Keratinocyte (primary cell): ENCODE data around the gene SPRED2.

Source experiments
- EZH2 ChIP-seq: IDR thresholded peaks from one replicate; pipeline ENCODE4 v1.6.1; 2012; ENCODE audit warnings: inconsistent platforms, mild to moderate bottlenecking, low read length, moderate library complexity
- TF ChIP-seq, protein P1 (sequence below), 3 experiments: IDR thresholded peaks in 1 of 3; conservative IDR thresholded peaks in 1 of 3; optimal IDR thresholded peaks in 1 of 3; 2 replicates in 2 of 3; 3 replicates in 1 of 3; pipeline versions ENCODE3 to v1.5.1; 2011; ENCODE audit warnings: low read length in 3 of 3, mild to moderate bottlenecking in 3 of 3, moderate library complexity in 2 of 3, control low read depth in 1 of 3, inconsistent platforms in 1 of 3; ENCODE audit not compliant: insufficient read depth in 2 of 3; ENCODE audit errors: extremely low read depth in 1 of 3

DNA sequence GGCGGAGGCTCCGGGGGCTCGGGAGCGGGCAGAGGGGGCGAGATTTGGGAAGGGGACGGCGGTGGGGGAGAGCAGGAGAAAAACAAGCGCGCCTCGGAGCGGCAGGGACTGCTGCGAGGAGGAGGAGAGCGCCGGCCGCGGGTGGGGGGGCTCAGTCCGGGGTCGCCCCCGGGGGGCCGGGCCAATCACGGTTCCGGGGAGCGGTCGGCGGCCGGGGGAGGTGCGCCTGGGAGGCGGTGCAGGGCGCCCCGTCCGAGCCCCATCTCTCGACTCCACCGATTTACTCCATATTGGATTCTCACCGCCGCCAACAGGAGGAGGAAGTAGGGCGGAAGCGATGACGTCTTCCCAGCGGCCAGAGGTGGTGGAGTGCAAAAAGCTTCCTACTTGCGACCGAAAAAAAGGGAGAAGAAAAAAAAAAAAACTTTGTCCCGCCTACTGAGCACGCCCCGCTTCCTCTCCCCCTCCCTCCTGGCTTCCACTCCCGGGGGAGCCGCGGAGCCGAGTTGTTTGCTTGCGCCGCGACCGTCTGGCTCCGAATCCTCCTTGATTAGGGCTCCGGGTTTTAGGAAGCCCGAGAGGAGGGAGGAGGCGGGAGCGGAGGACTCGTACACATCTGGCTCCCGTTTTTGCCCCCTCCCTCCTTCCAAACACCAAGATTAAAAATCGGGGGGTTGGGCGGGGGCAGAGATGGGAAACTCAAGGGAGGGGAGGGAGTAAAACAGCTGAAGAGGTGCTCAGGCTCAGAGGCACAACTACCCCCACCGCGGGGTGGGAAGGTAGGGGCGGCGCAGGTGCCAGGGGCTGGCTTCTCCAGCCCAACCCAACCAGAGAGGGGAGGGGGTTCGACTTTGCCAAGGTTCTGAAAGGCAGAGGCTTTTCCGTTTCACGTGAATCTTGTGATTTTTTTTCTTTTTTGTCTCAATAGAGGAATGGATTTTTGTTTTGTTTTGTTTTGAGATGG lies at the start of gene SPRED2:
- TF ChIP-seq, protein P1, sequence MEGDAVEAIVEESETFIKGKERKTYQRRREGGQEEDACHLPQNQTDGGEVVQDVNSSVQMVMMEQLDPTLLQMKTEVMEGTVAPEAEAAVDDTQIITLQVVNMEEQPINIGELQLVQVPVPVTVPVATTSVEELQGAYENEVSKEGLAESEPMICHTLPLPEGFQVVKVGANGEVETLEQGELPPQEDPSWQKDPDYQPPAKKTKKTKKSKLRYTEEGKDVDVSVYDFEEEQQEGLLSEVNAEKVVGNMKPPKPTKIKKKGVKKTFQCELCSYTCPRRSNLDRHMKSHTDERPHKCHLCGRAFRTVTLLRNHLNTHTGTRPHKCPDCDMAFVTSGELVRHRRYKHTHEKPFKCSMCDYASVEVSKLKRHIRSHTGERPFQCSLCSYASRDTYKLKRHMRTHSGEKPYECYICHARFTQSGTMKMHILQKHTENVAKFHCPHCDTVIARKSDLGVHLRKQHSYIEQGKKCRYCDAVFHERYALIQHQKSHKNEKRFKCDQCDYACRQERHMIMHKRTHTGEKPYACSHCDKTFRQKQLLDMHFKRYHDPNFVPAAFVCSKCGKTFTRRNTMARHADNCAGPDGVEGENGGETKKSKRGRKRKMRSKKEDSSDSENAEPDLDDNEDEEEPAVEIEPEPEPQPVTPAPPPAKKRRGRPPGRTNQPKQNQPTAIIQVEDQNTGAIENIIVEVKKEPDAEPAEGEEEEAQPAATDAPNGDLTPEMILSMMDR (optimal IDR thresholded peaks at IDR 0.05 in 1 of 3, IDR thresholded peaks at IDR 0.05 in 1 of 3, conservative IDR thresholded peaks at IDR 0.05 in 1 of 3; ENCODE audit: extremely low read depth in 1 of 3, insufficient read depth in 2 of 3, low read length in 3 of 3), result no peak
- no peak for TF ChIP-seq EZH2
